BLaER1 treated with 17β-estradiol and CSF1 and Interleukin-3, amounts not matched to agents 10 nM and 100 nM (cell line): Measurements from ENCODE around the gene NXPH1.

Experiments used
- H3K27ac ChIP-seq, 11 experiments: shearing (Covaris generic); formaldehyde crosslinking; 2 replicates each; pipeline ENCODE4 v1.8.1; 2022
- H3K27me3 ChIP-seq, 11 experiments: shearing (Covaris generic); formaldehyde crosslinking; 2 replicates each; pipeline ENCODE4 v1.8.1; 2022
- H3K36me3 ChIP-seq, 11 experiments: shearing (Covaris generic); formaldehyde crosslinking; 2 replicates each; pipeline ENCODE4 v1.8.1; 2022
- H3K4me1 ChIP-seq, 10 experiments: shearing (Covaris generic); formaldehyde crosslinking; 2 replicates each; pipeline ENCODE4 v1.8.1; 2022
- H3K4me2 ChIP-seq, 11 experiments: shearing (Covaris generic); formaldehyde crosslinking; 2 replicates each; pipeline ENCODE4 v1.8.1; 2022
- H3K4me3 ChIP-seq, 10 experiments: shearing (Covaris generic); formaldehyde crosslinking; 2 replicates each; pipeline ENCODE4 v1.8.1; 2022
- H3K9ac ChIP-seq, 11 experiments: shearing (Covaris generic); formaldehyde crosslinking; 2 replicates each; pipeline ENCODE4 v1.8.1; 2022
- H3K9me3 ChIP-seq, 11 experiments: shearing (Covaris generic); formaldehyde crosslinking; replicated peaks in 1 of 11; 2 replicates each; pipeline ENCODE4 v1.8.1; 2022
- H4K20me1 ChIP-seq, 11 experiments: shearing (Covaris generic); formaldehyde crosslinking; 2 replicates each; pipeline ENCODE4 v1.8.1; 2022
- Cebpa-rat ChIP-seq, 11 experiments: shearing (Covaris generic); IDR thresholded peaks; 2 replicates each; pipeline ENCODE4 v1.8.1; 2022

Gene NXPH1

DNA sequence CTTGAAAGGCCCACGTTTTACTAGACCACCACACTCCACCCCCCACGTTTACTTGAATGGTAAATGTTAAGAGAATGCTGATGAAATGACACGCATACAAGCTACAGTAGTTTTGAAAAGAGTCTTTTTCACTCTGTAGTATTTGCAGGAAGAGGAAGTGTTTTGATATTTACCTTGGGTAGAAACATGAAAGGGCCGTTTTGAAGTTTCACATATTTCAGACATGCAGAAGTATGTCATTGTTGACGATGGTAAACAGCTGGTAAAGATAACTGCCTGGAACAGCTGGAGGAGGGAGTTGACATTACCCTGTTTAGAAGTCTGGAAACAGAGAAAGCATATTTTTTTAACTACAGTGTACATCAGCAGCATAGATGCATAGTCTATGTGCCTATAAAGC lies 160.7 kb downstream of the NXPH1 start:
- no peak overlapping the region for H3K4me3 ChIP-seq
- H3K4me1 ChIP-seq = peaks cover 0 to 37% (median 0%) of the 10 kb centered on the region in 10 experiments; a peak in 6 of 20 replicates
- 0 out of 22 replicates have a peak overlapping the region, but pooled peaks of 1 of the 11 experiments have one; percentile 0 for H3K4me2 ChIP-seq
- no peak overlapping the region for H3K27ac ChIP-seq
- no peaks in the 10 kb centered on the region for H4K20me1 ChIP-seq
- no peak for TF ChIP-seq Cebpa-rat (IDR thresholded peaks at IDR 0.05)
- no peak overlapping the region for H3K9ac ChIP-seq
- no peaks in the 10 kb centered on the region for H3K27me3 ChIP-seq
- no peaks in the 10 kb centered on the region for H3K36me3 ChIP-seq
- H3K9me3 ChIP-seq = no peaks in the 10 kb centered on the region

DNA sequence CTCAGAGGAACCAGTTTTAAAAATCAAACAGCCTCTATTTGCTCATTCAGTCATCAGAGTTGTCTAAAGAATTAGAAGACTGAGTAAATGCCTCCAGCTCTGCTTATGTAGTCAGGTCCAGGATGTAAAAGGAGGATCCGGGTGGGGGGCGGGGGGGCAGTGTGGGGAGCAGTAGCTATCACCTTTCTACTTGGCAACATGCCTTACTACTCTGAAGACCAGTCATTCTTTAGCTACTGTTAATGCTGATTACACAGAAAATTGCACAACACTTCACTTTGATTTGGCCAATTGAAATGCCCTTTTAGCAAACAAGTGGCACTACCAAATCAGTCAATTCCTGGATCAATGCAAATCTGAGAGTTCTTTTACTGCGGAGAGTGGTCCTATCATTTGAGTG lies 164.2 kb downstream of the NXPH1 start:
- Histone ChIP-seq H3K27ac (no peak overlapping the region), H3K36me3 (no peaks in the 10 kb centered on the region), H3K9ac (no peak overlapping the region), H3K9me3 (no peaks in the 10 kb centered on the region), H4K20me1 (no peaks in the 10 kb centered on the region), H3K27me3 (no peaks in the 10 kb centered on the region), H3K4me2 (no peak overlapping the region), H3K4me3 (no peak overlapping the region), H3K4me1 (peaks cover 0 to 58% (median 16%) of the 10 kb centered on the region in 10 experiments; a peak in 12 of 20 replicates)
- no peak for TF ChIP-seq Cebpa-rat (IDR thresholded peaks at IDR 0.05)

DNA sequence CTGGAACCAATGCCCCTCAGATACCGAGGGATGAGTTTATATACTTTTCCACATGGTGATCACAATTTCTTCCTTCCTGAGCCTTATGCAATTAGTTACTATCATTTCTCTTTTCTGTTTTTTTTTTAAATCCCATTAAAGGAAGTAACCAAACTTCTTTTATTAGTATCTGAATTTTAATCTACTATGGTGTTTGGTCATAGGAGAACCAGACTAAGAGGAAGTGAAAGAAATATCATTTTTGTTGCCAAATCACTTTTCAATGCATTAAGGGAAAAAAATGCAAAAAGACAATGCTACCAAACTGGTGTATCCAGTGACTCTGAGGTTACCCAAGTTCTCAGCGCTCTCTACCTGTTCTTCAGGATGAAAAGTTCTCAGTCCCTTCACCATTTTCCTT lies 167.7 kb downstream of the NXPH1 start:
- Histone ChIP-seq H3K27ac (peak overlapping the region in 7 of 11 experiments; percentile 34 to 83 (median 75); a peak in 11 of 22 replicates), H3K9ac (peak overlapping the region in 4 of 11 experiments; percentile 15 to 51 (median 43); a peak in 4 of 22 replicates), H3K36me3 (no peaks in the 10 kb centered on the region), H3K4me2 (peak overlapping the region in 7 of 11 experiments; percentile 25 to 86 (median 72); a peak in 14 of 22 replicates), H3K27me3 (no peaks in the 10 kb centered on the region), H3K4me1 (peaks cover 0 to 60% (median 16%) of the 10 kb centered on the region in 10 experiments; a peak in 13 of 20 replicates), H4K20me1 (no peaks in the 10 kb centered on the region), H3K9me3 (no peaks in the 10 kb centered on the region), H3K4me3 (no peak overlapping the region)
- no peak for TF ChIP-seq Cebpa-rat (IDR thresholded peaks at IDR 0.05)

DNA sequence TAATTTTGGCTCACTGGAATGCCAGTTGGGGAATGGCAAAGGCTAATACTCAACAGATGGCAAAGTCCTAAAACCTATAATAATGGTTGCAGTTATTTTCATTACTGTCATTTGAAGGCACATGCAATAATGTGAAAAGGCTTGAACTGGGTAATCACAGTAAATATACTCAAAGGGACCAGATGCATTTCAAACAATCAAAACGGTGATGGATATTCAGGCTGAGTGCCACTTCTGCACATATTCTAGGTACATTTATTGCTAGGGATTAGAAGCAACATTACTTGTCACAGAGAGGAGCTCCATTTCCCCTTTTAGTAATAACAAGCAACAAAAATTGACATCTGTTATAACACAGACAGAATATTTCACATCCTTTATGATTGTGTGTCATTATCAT lies 171.8 kb downstream of the NXPH1 start:
- Histone ChIP-seq H4K20me1 (no peaks in the 10 kb centered on the region), H3K4me3 (no peak overlapping the region), H3K27ac (no peak overlapping the region), H3K27me3 (no peaks in the 10 kb centered on the region), H3K4me1 (peaks cover 0 to 33% (median 14%) of the 10 kb centered on the region in 10 experiments; a peak in 13 of 20 replicates), H3K9me3 (no peaks in the 10 kb centered on the region), H3K9ac (no peak overlapping the region), H3K36me3 (no peaks in the 10 kb centered on the region), H3K4me2 (no peak overlapping the region)
- TF ChIP-seq Cebpa-rat (IDR thresholded peaks at IDR 0.05) = no peak

DNA sequence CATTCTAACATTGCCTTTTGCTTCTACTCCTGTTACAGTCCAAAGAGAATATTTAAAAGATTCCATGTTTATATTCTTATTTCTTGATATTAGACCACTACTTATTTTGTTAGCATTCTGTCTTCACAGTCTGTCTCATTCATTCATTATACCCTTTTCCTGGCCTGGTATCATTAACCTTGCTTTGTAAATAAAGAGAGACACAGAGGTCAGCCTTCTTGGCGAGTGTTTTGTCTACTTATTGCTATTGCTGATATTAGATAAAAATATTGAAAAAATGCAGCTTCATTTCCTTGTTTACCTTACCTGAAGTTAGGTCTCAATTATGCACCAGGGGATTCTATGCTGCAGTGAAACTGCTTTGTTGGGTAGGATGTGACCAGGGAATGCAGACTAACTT lies 179.2 kb downstream of the NXPH1 start:
- no peaks in the 10 kb centered on the region for H4K20me1 ChIP-seq
- H3K9ac ChIP-seq = no peak overlapping the region
- no peak overlapping the region for H3K4me3 ChIP-seq
- no peaks in the 10 kb centered on the region for H3K36me3 ChIP-seq
- no peaks in the 10 kb centered on the region for H3K27me3 ChIP-seq
- peaks cover 0 to 5% (median 0%) of the 10 kb centered on the region in 10 experiments; a peak in 1 of 20 replicates for H3K4me1 ChIP-seq
- no peaks in the 10 kb centered on the region for H3K9me3 ChIP-seq
- H3K4me2 ChIP-seq = no peak overlapping the region
- H3K27ac ChIP-seq = no peak overlapping the region
- no peak for TF ChIP-seq Cebpa-rat (IDR thresholded peaks at IDR 0.05)

DNA sequence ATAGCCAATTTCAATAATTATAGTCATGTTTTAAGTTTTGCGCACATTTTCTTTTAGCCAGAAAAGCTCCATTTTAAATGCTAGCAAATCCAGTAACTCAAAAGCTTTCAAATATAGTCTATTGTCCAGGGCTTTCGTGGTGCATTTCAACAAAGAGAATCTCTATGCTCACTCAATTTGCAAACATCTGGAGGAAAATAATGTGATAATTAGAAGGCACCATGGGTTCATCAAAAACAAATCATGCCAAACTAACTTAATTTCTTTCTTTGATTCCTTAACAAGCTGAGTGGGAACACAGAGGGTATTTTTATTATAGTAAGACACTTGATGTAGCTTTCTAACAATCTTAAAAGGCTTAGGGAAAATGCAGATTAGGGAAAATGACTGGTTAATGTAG lies 179.8 kb downstream of the NXPH1 start:
- peaks cover 0 to 5% (median 0%) of the 10 kb centered on the region in 10 experiments; a peak in 1 of 20 replicates for H3K4me1 ChIP-seq
- no peaks in the 10 kb centered on the region for H3K9me3 ChIP-seq
- H3K27me3 ChIP-seq = no peaks in the 10 kb centered on the region
- no peak overlapping the region for H3K9ac ChIP-seq
- no peaks in the 10 kb centered on the region for H4K20me1 ChIP-seq
- TF ChIP-seq Cebpa-rat (IDR thresholded peaks at IDR 0.05) = no peak
- H3K27ac ChIP-seq = no peak overlapping the region
- H3K4me2 ChIP-seq = no peak overlapping the region
- H3K4me3 ChIP-seq = no peak overlapping the region
- H3K36me3 ChIP-seq = no peaks in the 10 kb centered on the region

DNA sequence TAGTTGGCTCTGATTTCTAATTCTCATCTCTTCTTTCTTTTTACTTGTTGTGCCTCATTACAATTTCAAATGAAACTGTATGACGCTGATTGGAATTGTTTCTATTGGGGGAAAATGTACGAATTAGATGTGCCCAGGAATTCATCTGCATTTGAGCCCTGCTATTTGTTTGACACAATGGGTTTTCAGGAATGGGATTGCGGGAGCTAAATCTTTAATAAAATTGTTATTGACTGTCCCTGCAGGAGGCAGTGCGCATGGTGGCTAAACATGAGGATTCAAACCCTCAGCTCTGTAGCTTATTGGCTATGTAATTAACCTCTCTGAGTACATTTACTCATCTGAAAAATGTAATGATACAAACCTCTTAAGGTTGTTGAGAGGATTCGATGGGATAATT lies 181.6 kb downstream of the NXPH1 start:
- Histone ChIP-seq H3K36me3 (no peaks in the 10 kb centered on the region), H3K9ac (no peak overlapping the region), H4K20me1 (no peaks in the 10 kb centered on the region), H3K4me2 (no peak overlapping the region), H3K27ac (no peak overlapping the region), H3K4me1 (no peaks in the 10 kb centered on the region), H3K9me3 (no peaks in the 10 kb centered on the region), H3K27me3 (no peaks in the 10 kb centered on the region), H3K4me3 (no peak overlapping the region)
- no peak for TF ChIP-seq Cebpa-rat (IDR thresholded peaks at IDR 0.05)

DNA sequence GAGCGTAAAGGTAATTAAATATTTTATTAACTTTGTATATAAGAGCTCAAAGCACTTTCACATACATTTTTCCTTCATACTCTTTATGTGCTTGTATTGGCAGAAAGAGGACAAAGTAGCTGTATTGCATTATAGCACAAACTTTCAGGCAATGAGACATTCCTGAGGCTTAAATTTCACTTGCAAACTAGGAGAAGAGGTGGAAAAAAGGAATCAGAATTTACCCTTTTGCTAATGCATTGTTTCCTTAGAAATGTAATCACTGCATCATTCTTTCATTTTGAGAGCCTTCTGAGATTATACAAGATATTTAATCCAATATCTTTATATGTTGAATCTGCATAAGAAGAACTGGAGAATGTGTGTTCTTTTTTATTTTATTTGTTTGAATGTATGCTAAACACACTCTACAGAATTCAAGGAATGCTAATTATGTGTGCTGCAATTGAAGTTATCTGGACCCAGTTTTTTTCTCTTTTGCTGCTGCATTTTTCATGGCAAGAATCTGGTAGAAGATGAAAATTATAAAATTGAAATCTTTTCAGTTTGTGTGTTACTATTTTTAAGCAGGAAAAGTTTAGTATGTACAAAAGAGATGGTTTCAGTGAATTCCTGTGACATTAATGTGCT lies 185.1 kb downstream of the NXPH1 start:
- no peaks in the 10 kb centered on the region for H3K9me3 ChIP-seq
- no peaks in the 10 kb centered on the region for H3K27me3 ChIP-seq
- no peak overlapping the region for H3K9ac ChIP-seq
- H3K27ac ChIP-seq = no peak overlapping the region
- no peak for TF ChIP-seq Cebpa-rat (IDR thresholded peaks at IDR 0.05)
- no peak overlapping the region for H3K4me2 ChIP-seq
- no peak overlapping the region for H3K4me3 ChIP-seq
- H3K36me3 ChIP-seq = no peaks in the 10 kb centered on the region
- H3K4me1 ChIP-seq = no peaks in the 10 kb centered on the region
- no peaks in the 10 kb centered on the region for H4K20me1 ChIP-seq

DNA sequence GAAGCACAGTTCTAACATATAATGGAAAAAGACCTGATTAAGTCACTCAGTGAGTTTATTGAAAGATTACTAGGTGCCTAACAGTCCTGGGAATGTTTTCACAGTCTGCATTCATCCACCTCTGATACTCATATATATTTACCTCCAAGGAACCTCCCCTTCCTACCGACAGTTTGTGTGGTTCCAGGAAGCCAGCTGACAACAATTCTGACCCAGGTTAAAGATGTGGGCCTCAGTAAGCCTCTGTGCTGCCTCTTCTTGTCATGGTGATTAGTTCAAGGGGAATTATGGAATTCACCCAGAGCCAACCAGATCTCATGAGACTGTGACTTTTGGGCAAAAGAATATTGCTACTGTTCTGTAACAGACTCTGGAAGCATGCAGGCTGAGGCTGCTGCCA lies 186.8 kb downstream of the NXPH1 start:
- no peak overlapping the region for H3K4me3 ChIP-seq
- no peak overlapping the region for H3K4me2 ChIP-seq
- H3K9me3 ChIP-seq = no peaks in the 10 kb centered on the region
- no peak for TF ChIP-seq Cebpa-rat (IDR thresholded peaks at IDR 0.05)
- H3K36me3 ChIP-seq = no peaks in the 10 kb centered on the region
- H3K27ac ChIP-seq = no peak overlapping the region
- no peaks in the 10 kb centered on the region for H3K27me3 ChIP-seq
- no peaks in the 10 kb centered on the region for H3K4me1 ChIP-seq
- no peak overlapping the region for H3K9ac ChIP-seq
- no peaks in the 10 kb centered on the region for H4K20me1 ChIP-seq

DNA sequence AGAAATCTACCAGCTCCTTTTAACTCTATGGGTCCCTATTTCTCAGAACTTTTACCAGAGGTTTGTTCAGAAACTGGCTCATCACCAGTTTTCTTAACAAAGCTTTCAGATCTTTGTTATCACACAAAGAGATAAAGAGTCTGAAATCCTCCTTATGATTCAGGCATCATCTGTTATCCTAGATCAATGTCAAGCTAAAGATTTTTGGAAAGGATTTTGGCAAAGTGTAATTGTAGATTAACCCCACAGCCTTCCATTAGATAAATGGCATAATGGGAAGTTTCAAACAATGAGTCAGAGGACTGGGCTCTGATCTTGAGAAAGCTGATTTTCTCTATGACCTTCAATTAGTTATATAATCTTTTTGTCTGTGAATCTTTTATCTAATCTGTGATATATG lies 192.2 kb downstream of the NXPH1 start:
- H3K36me3 ChIP-seq = no peaks in the 10 kb centered on the region
- no peak overlapping the region for H3K27ac ChIP-seq
- TF ChIP-seq Cebpa-rat (IDR thresholded peaks at IDR 0.05) = no peak

More for the DNA sequence above, 192.2 kb downstream of the NXPH1 start:
- no peaks in the 10 kb centered on the region for H3K9me3 ChIP-seq
- no peak overlapping the region for H3K4me2 ChIP-seq
- no peak overlapping the region for H3K9ac ChIP-seq
- no peaks in the 10 kb centered on the region for H3K27me3 ChIP-seq
- H3K4me3 ChIP-seq = no peak overlapping the region
- no peaks in the 10 kb centered on the region for H3K4me1 ChIP-seq
- H4K20me1 ChIP-seq = no peaks in the 10 kb centered on the region
